HepG2 (cell line): ENCODE data around the gene LCN12. TPM values are rescaled to one million over a fixed set of nuclear protein-coding genes. Genes with fewer than 3 reads are reported as not detected.

Source experiments
- CENPBD1 ChIP-seq: sonication (generic); formaldehyde crosslinking; IDR thresholded peaks from 2 replicates; pipeline ENCODE4 v1.8.0; 2022; ENCODE audit warnings: missing genetic modification reagents, low read depth, mild to moderate bottlenecking, borderline replicate concordance
- DZIP1 ChIP-seq: sonication (generic); formaldehyde crosslinking; IDR thresholded peaks from 2 replicates; pipeline ENCODE4 v1.5.0; 2020; ENCODE audit warnings: mild to moderate bottlenecking, missing genetic modification reagents
- ETV5 ChIP-seq: IDR thresholded peaks from 2 replicates; pipeline ENCODE4 v1.6.1; 2018; ENCODE audit warnings: missing biosample characterization, missing genetic modification reagents, inconsistent platforms, borderline replicate concordance
- HNF4A ChIP-seq: sonication (generic); formaldehyde crosslinking; IDR thresholded peaks from 2 replicates; pipeline ENCODE4 v1.4.0; 2020; ENCODE audit warnings: missing genetic modification reagents
- HOXA3 ChIP-seq: sonication (generic); formaldehyde crosslinking; IDR thresholded peaks from 2 replicates; pipeline ENCODE4 v1.5.0; 2020; ENCODE audit warnings: missing genetic modification reagents
- IKZF5 ChIP-seq: IDR thresholded peaks from 2 replicates; pipeline ENCODE4 v1.6.1; 2018; ENCODE audit warnings: missing genetic modification reagents, mild to moderate bottlenecking, missing compliant biosample characterization
- KAT8 ChIP-seq: IDR thresholded peaks from 2 replicates; pipeline ENCODE4 v1.6.1; 2016; ENCODE audit warnings: missing genetic modification reagents, missing compliant biosample characterization
- MAFK ChIP-seq, 2 experiments: IDR thresholded peaks in 1 of 2; conservative IDR thresholded peaks in 1 of 2; 2 replicates each; pipeline ENCODE4 v1.6.1; 2011; ENCODE audit warnings: improper control_type of control experiment in 2 of 2, low read length in 2 of 2
- NAIF1 ChIP-seq: sonication (generic); formaldehyde crosslinking; IDR thresholded peaks from 2 replicates; pipeline ENCODE4 v1.5.0; 2020; ENCODE audit warnings: mild to moderate bottlenecking, missing genetic modification reagents, borderline replicate concordance
- NCOR1 ChIP-seq: fragments of 200-600 bp; sonication (generic); IDR thresholded peaks from 2 replicates; pipeline ENCODE4 v1.7.0; 2017; ENCODE audit warnings: antibody characterized with exemption, low read length, borderline replicate concordance
- RXRA ChIP-seq: sonication (generic); formaldehyde crosslinking; IDR thresholded peaks from 2 replicates; pipeline ENCODE4 v1.5.1; 2020; ENCODE audit warnings: missing genetic modification reagents
- RXRB ChIP-seq: IDR thresholded peaks from 2 replicates; pipeline ENCODE4 v1.6.1; 2016; ENCODE audit warnings: borderline replicate concordance, missing genetic modification reagents, missing compliant biosample characterization
- SNRNP70 ChIP-seq: fragments of 200-400 bp; formaldehyde crosslinking; IDR thresholded peaks from 2 replicates; pipeline ENCODE4 v1.6.1; 2017; ENCODE audit warnings: mild to moderate bottlenecking, low read depth, low read length, moderate library complexity
- TFDP1 ChIP-seq: IDR thresholded peaks from 2 replicates; pipeline ENCODE4 v1.6.1; 2016; ENCODE audit warnings: missing compliant biosample characterization, missing genetic modification reagents, borderline replicate concordance
- U2AF1 ChIP-seq: fragments of 200-400 bp; formaldehyde crosslinking; optimal IDR thresholded peaks from 2 replicates; pipeline ENCODE3; 2017; ENCODE audit warnings: mild to moderate bottlenecking, low read depth, low read length
- ZBTB20 ChIP-seq: sonication (generic); formaldehyde crosslinking; IDR thresholded peaks from 2 replicates; pipeline ENCODE4 v1.8.1; 2023; ENCODE audit warnings: missing genetic modification reagents, low read depth, mild to moderate bottlenecking, borderline replicate concordance
- ZNF18 ChIP-seq: sonication (generic); formaldehyde crosslinking; IDR thresholded peaks from 2 replicates; pipeline ENCODE4 v1.8.0; 2022; ENCODE audit warnings: mild to moderate bottlenecking, missing genetic modification reagents; ENCODE audit not compliant: insufficient replicate concordance
- ZNF362 ChIP-seq: sonication (generic); formaldehyde crosslinking; IDR thresholded peaks from 2 replicates; pipeline ENCODE4 v1.4.0; 2020; ENCODE audit warnings: missing genetic modification reagents, mild to moderate bottlenecking, borderline replicate concordance
- ZNF737 ChIP-seq: sonication (generic); formaldehyde crosslinking; IDR thresholded peaks from 2 replicates; pipeline ENCODE4 v1.5.0; 2020; ENCODE audit warnings: missing genetic modification reagents, mild to moderate bottlenecking, borderline replicate concordance
- ZNF816 ChIP-seq: sonication (generic); formaldehyde crosslinking; IDR thresholded peaks from 2 replicates; pipeline ENCODE4 v1.8.0; 2022; ENCODE audit warnings: missing genetic modification reagents, mild to moderate bottlenecking, borderline replicate concordance
- polyA plus RNA-seq, 8 experiments: library from polyadenylated mRNA; depleted of rRNA in 3 of 8; stranded (reverse) in 7 of 8; unstranded in 1 of 8; fragments of >200 nt; fragmentation: Illumina TruSeq in 4 of 8; extraction: Trizol in 4 of 8; gene quantifications; 2 replicates each; pipeline versions ENCODE4 v1.2.1 to v1.2.3, GENCODE V29; 2011 to 2016; ENCODE audit warnings: low read depth in 4 of 8, missing spikeins in 1 of 8, mixed read lengths in 1 of 8; ENCODE audit not compliant: insufficient read depth in 1 of 8
- total RNA-seq, 5 experiments: library from RNA; depleted of rRNA; stranded (reverse); fragments of >200 nt; fragmentation: Illumina TruSeq; extraction: Trizol; gene quantifications; 2 replicates each; pipeline ENCODE4 v1.2.3, GENCODE V29; 2016; ENCODE audit warnings: low read depth in 1 of 5

LCN12 gene
- total and polyA plus RNA-seq, 2 of the 13 experiments (the other 11 are each of a cell fraction or from before 2014, with no cell fraction given): 3.4 to 6.9 TPM

- TF ChIP-seq CENPBD1 (no peak; the same call in 1 of the 2 replicates), ZNF362 (CRISPR knock-in tag) (no peak), ZBTB20 (no peak), HOXA3 (peak; percentile 55; the same call in 1 of the 2 replicates), ZNF816 (CRISPR knock-in tag) (0 out of 2 replicates have a peak, but pooled peaks have one; percentile 58), SNRNP70 (no peak), ZNF18 (CRISPR knock-in tag) (no peak), TFDP1 (CRISPR knock-in tag) (peak; percentile 47; the same call in 1 of the 2 replicates), MAFK (conservative IDR thresholded peaks at IDR 0.05 in 1 of 2, IDR thresholded peaks at IDR 0.05 in 1 of 2; ENCODE audit: low read length in 2 of 2) (no peak), HNF4A (CRISPR knock-in tag) (peak; percentile 80), ZNF737 (CRISPR knock-in tag) (no peak), ETV5 (CRISPR knock-in tag) (peak; percentile 61), DZIP1 (no peak), U2AF1 (no peak), NCOR1 (peak; percentile 91; the same call in 1 of the 2 replicates), NAIF1 (no peak), RXRB (0 out of 2 replicates have a peak, but pooled peaks have one; percentile 29), IKZF5 (CRISPR knock-in tag) (no peak), KAT8 (CRISPR knock-in tag) (0 out of 2 replicates have a peak, but pooled peaks have one; percentile 18), RXRA (CRISPR knock-in tag) (no peak)
Observed at GRCh38 chr9:136944519-136945332, 7.3 kb upstream of the LCN12 start, which contains the start of the genes C8G and FBXW5 (continued).
